CD4-positive, alpha-beta T cell treated with Interleukin-10 for 1 hour (primary cell): ENCODE measurements around the gene ALG1.
"Not testable (repeated sequence)": the region's sequence is repeated elsewhere in the genome, so short reads cannot be mapped to it uniquely, and the experiment has no call there.

Experiments used
- DNase-seq: peaks from one replicate; pipeline ENCODE4 v3.0.0-alpha.2; 2020

ALG1 gene

GRCh38 chr16:5071681-5072333 lies at the start of gene ALG1:
Gene ALG1, plus strand, starts transcription at chr16:5071843. Its CDS starts 7 bp downstream, at chr16:5071850.
- peak; percentile 92 for DNase-seq

- no peak for DNase-seq
Measured at GRCh38 chr16:5022521-5022920, 49.1 kb upstream of the ALG1 start.

GRCh38 chr16:5024632-5025031 lies 47.0 kb upstream of the ALG1 start:
- no peak for DNase-seq

- no peak for DNase-seq
Measured at GRCh38 chr16:5025171-5025632, 46.4 kb upstream of the ALG1 start.

GRCh38 chr16:5026664-5027063 lies 45.0 kb upstream of the ALG1 start:
- DNase-seq = no peak

GRCh38 chr16:5027086-5027485 lies 44.6 kb upstream of the ALG1 start:
- DNase-seq = no peak

GRCh38 chr16:5027575-5028235 lies 43.9 kb upstream of the ALG1 start:
- DNase-seq = no peak

GRCh38 chr16:5028950-5029475 lies 42.6 kb upstream of the ALG1 start:
- DNase-seq = no peak

GRCh38 chr16:5030251-5030870 lies 41.3 kb upstream of the ALG1 start:
- no peak for DNase-seq

- DNase-seq = no peak
Measured at GRCh38 chr16:5031601-5032000, 40.0 kb upstream of the ALG1 start.

- no peak for DNase-seq
Measured at GRCh38 chr16:5032748-5033167, 38.9 kb upstream of the ALG1 start.

GRCh38 chr16:5033256-5034166 lies 38.1 kb upstream of the ALG1 start, which contains the start of gene NAGPA:
Gene NAGPA, minus strand, starts transcription at chr16:5033935. Its CDS starts 21 bp downstream, at chr16:5033914.
- DNase-seq = peak; percentile 85

- DNase-seq = no peak
Measured at GRCh38 chr16:5034167-5034523, 37.5 kb upstream of the ALG1 start.

- no peak for DNase-seq
Measured at GRCh38 chr16:5035909-5036227, 35.8 kb upstream of the ALG1 start.

GRCh38 chr16:5036228-5037156 lies 35.2 kb upstream of the ALG1 start:
- DNase-seq = no peak

- no peak for DNase-seq
Measured at GRCh38 chr16:5040451-5040850, 31.2 kb upstream of the ALG1 start.

GRCh38 chr16:5041600-5042133 lies 30.0 kb upstream of the ALG1 start:
- no peak for DNase-seq

- DNase-seq = no peak
Measured at GRCh38 chr16:5042574-5043171, 29.0 kb upstream of the ALG1 start.

GRCh38 chr16:5044011-5044540 lies 27.6 kb upstream of the ALG1 start:
- DNase-seq = no peak

- not testable (repeated sequence) for DNase-seq
Measured at GRCh38 chr16:5044581-5044980, 27.1 kb upstream of the ALG1 start.
